ENCODE measurements around the gene DNM2. TPM values are rescaled to one million over a fixed set of nuclear protein-coding genes. Genes with fewer than 3 reads are reported as not detected.

Gene DNM2
- total RNA-seq, 1 experiment from 2014 or later: 125 TPM

GRCh38 chr19:10816691-10817090 is 98.8 kb downstream of the DNM2 start:
- Histone ChIP-seq H3K4me1 (ENCODE audit: control insufficient read depth, insufficient read depth, low read length) (no peaks in the 10 kb centered on the region), H3K4me3 (ENCODE audit: low read depth in 2 of 2, low read length in 2 of 2) (no peak overlapping the region; a peak in 1 of 4 replicates), H3K36me3 (ENCODE audit: control insufficient read depth, insufficient read depth, low read length) (no peaks in the 10 kb centered on the region), H3K27ac (ENCODE audit: low read length) (no peak overlapping the region), H3K27me3 (ENCODE audit: control insufficient read depth, insufficient read depth, low read length) (no peaks in the 10 kb centered on the region), H3K9me3 (ENCODE audit: control insufficient read depth, insufficient read depth, low read depth, low read length) (no peaks in the 10 kb centered on the region)
- DNase-seq (ENCODE audit: low read depth, low spot score) (no peak), ATAC-seq (no peak)
- CTCF ChIA-PET: no interaction called here
- POLR2A ChIA-PET: no interaction called here
- TF ChIP-seq TCF7L2 (IDR thresholded peaks at IDR 0.05; ENCODE audit: low read depth, low read length) (no peak), SIN3A (IDR thresholded peaks at IDR 0.05; ENCODE audit: borderline replicate concordance, insufficient read depth, low read depth, low read length) (no peak), POLR2AphosphoS5 (IDR thresholded peaks at IDR 0.05; ENCODE audit: low read depth, low read length) (no peak)
- TF ChIP-seq, protein P1, sequence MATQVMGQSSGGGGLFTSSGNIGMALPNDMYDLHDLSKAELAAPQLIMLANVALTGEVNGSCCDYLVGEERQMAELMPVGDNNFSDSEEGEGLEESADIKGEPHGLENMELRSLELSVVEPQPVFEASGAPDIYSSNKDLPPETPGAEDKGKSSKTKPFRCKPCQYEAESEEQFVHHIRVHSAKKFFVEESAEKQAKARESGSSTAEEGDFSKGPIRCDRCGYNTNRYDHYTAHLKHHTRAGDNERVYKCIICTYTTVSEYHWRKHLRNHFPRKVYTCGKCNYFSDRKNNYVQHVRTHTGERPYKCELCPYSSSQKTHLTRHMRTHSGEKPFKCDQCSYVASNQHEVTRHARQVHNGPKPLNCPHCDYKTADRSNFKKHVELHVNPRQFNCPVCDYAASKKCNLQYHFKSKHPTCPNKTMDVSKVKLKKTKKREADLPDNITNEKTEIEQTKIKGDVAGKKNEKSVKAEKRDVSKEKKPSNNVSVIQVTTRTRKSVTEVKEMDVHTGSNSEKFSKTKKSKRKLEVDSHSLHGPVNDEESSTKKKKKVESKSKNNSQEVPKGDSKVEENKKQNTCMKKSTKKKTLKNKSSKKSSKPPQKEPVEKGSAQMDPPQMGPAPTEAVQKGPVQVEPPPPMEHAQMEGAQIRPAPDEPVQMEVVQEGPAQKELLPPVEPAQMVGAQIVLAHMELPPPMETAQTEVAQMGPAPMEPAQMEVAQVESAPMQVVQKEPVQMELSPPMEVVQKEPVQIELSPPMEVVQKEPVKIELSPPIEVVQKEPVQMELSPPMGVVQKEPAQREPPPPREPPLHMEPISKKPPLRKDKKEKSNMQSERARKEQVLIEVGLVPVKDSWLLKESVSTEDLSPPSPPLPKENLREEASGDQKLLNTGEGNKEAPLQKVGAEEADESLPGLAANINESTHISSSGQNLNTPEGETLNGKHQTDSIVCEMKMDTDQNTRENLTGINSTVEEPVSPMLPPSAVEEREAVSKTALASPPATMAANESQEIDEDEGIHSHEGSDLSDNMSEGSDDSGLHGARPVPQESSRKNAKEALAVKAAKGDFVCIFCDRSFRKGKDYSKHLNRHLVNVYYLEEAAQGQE (IDR thresholded peaks at IDR 0.05; ENCODE audit: insufficient read depth in 1 of 2, low read depth in 2 of 2, low read length in 1 of 2): no peak
- TF ChIP-seq, protein P2, sequence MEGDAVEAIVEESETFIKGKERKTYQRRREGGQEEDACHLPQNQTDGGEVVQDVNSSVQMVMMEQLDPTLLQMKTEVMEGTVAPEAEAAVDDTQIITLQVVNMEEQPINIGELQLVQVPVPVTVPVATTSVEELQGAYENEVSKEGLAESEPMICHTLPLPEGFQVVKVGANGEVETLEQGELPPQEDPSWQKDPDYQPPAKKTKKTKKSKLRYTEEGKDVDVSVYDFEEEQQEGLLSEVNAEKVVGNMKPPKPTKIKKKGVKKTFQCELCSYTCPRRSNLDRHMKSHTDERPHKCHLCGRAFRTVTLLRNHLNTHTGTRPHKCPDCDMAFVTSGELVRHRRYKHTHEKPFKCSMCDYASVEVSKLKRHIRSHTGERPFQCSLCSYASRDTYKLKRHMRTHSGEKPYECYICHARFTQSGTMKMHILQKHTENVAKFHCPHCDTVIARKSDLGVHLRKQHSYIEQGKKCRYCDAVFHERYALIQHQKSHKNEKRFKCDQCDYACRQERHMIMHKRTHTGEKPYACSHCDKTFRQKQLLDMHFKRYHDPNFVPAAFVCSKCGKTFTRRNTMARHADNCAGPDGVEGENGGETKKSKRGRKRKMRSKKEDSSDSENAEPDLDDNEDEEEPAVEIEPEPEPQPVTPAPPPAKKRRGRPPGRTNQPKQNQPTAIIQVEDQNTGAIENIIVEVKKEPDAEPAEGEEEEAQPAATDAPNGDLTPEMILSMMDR (IDR thresholded peaks at IDR 0.05): no peak
- intact Hi-C loops (cut with micrococcal nuclease; ENCODE audit: unreplicated experiment): no loop called here
- in situ Hi-C loops (cut with HindIII; ENCODE audit: low pct_unique_long_range_greater_than_20kb, low sequenced_read_pairs): no loop called here
- no TSS peak for BruUV-seq (replicated peaks)

- Histone ChIP-seq H3K27ac (ENCODE audit: low read length) (no peak overlapping the region), H3K4me1 (ENCODE audit: control insufficient read depth, insufficient read depth, low read length) (no peaks in the 10 kb centered on the region), H3K36me3 (ENCODE audit: control insufficient read depth, insufficient read depth, low read length) (no peaks in the 10 kb centered on the region), H3K9me3 (ENCODE audit: control insufficient read depth, insufficient read depth, low read depth, low read length) (no peaks in the 10 kb centered on the region), H3K27me3 (ENCODE audit: control insufficient read depth, insufficient read depth, low read length) (no peaks in the 10 kb centered on the region), H3K4me3 (ENCODE audit: low read depth in 2 of 2, low read length in 2 of 2) (no peak overlapping the region; a peak in 1 of 4 replicates)
- intact Hi-C loops (cut with micrococcal nuclease; ENCODE audit: unreplicated experiment): no loop called here
- DNase-seq (ENCODE audit: low read depth, low spot score): no peak
- ChIA-PET POLR2A (no interaction called here), CTCF (no interaction called here)
- no peak for ATAC-seq
- BruUV-seq (replicated peaks): no TSS peak
- TF ChIP-seq, protein P1 (IDR thresholded peaks at IDR 0.05; ENCODE audit: insufficient read depth in 1 of 2, low read depth in 2 of 2, low read length in 1 of 2): no peak
- TF ChIP-seq POLR2AphosphoS5 (IDR thresholded peaks at IDR 0.05; ENCODE audit: low read depth, low read length) (no peak; the same call in 1 of the 2 replicates), SIN3A (IDR thresholded peaks at IDR 0.05; ENCODE audit: borderline replicate concordance, insufficient read depth, low read depth, low read length) (no peak), TCF7L2 (IDR thresholded peaks at IDR 0.05; ENCODE audit: low read depth, low read length) (no peak)
- TF ChIP-seq, protein P2 (IDR thresholded peaks at IDR 0.05): no peak
- in situ Hi-C loops (cut with HindIII; ENCODE audit: low pct_unique_long_range_greater_than_20kb, low sequenced_read_pairs): no loop called here
These were observed 99.6 kb downstream of the DNM2 start for GRCh38 chr19:10817291-10818038.
